ENCODE data around the gene SLC22A1.
A peak's percentile ranks its signal among the peaks of the same experiment; 100 is the strongest.
"Not testable (repeated sequence)": the region's sequence is repeated elsewhere in the genome, so short reads cannot be mapped to it uniquely, and the experiment has no call there.

Gene SLC22A1

GRCh38 chr6:160124007-160124406 is 2.4 kb downstream of the SLC22A1 start:
- no peak for DNase-seq

- no peak for DNase-seq
Observed at GRCh38 chr6:160124605-160125004, 3.0 kb downstream of the SLC22A1 start.

GRCh38 chr6:160125105-160125504 is 3.5 kb downstream of the SLC22A1 start:
- not testable (repeated sequence) for DNase-seq

- no peak for DNase-seq
Observed at GRCh38 chr6:160127270-160128124, 5.9 kb downstream of the SLC22A1 start.

GRCh38 chr6:160128125-160128683 is 6.6 kb downstream of the SLC22A1 start:
- DNase-seq, result no peak

GRCh38 chr6:160128879-160129516 is 7.4 kb downstream of the SLC22A1 start:
- no peak for DNase-seq

GRCh38 chr6:160129881-160130615 is 8.4 kb downstream of the SLC22A1 start:
- no peak for DNase-seq

- DNase-seq, result no peak
Observed at GRCh38 chr6:160130729-160131484, 9.3 kb downstream of the SLC22A1 start.

- no peak for DNase-seq
Observed at GRCh38 chr6:160131636-160132296, 10.2 kb downstream of the SLC22A1 start.

GRCh38 chr6:160132297-160132637 is 10.7 kb downstream of the SLC22A1 start:
- no peak for DNase-seq

- DNase-seq, result no peak
Observed at GRCh38 chr6:160132776-160133338, 11.2 kb downstream of the SLC22A1 start.

GRCh38 chr6:160133441-160134336 is 12.1 kb downstream of the SLC22A1 start:
- DNase-seq, result no peak

- not testable (repeated sequence) for DNase-seq
Observed at GRCh38 chr6:160134337-160134751, 12.7 kb downstream of the SLC22A1 start.

- no peak for DNase-seq
Observed at GRCh38 chr6:160134779-160135547, 13.3 kb downstream of the SLC22A1 start.

- no peak for DNase-seq
Observed at GRCh38 chr6:160135907-160136655, 14.5 kb downstream of the SLC22A1 start.

GRCh38 chr6:160137130-160137988 is 15.7 kb downstream of the SLC22A1 start:
- no peak for DNase-seq

- DNase-seq, result peak; percentile 60
Observed at GRCh38 chr6:160137989-160138835, 16.6 kb downstream of the SLC22A1 start.

Data from fibroblast of skin of back (primary cell).